ENCODE results near the gene ATP8B1. TPM values are rescaled to one million over a fixed set of nuclear protein-coding genes. Genes with fewer than 3 reads are reported as not detected.

ATP8B1 gene
- total and polyA plus RNA-seq, 2 experiments from 2014 or later: 1.7 to 3.0 TPM

DNA sequence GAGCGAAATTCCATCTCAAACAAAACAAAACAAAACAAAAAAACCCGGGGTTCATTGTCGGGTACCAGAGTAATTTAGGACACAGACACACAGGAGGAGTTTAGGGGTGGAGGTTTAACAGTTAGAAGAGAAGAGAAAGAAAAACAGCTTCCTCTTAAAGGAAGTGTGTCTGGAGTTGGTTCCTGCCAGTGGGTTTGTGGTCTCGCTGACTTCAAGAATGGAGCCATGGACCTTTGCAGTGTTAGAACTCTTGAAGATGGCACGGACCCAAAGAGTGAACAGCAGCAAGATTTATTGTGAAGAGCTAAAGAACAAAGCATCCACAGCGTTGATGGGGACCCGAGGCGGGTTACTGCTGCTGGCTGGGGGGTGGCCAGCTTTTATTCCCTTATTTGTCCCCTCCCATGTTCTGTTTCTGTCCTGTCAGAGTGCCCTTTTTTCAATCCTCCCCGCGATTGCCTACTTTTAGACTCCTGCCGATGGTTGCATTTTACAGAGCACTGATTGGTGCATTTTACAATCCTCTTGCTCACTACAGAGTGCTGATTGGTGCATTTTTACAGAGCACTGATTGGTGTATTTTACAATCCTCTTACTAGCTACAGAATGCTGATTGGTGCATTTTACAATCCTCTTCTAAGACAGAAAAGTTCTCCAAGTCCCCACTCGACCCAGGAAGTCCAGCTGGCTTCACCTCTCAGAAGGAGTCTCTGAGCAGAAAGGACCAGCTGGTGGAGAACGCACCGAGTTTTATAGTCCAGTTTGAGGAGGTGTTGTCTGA is 28.7 kb upstream of the ATP8B1 start:
- Mint-ChIP-seq H3K9me3 (peaks cover 7% of the 10 kb centered on the region), H3K36me3 (ENCODE audit: low read depth) (no peaks in the 10 kb centered on the region), H3K4me3 (no peak overlapping the region), H3K27ac (no peak overlapping the region), H3K27me3 (ENCODE audit: insufficient read depth, low read depth, poor library complexity) (peaks cover 2% of the 10 kb centered on the region), H3K4me1 (no peaks in the 10 kb centered on the region)
- no peak for TF ChIP-seq STAT1 (IDR thresholded peaks at IDR 0.05; ENCODE audit: unreplicated experiment)
- no peak for TF ChIP-seq ZNF114 (CRISPR knock-in tag; IDR thresholded peaks at IDR 0.05)
- TF ChIP-seq, protein P1, sequence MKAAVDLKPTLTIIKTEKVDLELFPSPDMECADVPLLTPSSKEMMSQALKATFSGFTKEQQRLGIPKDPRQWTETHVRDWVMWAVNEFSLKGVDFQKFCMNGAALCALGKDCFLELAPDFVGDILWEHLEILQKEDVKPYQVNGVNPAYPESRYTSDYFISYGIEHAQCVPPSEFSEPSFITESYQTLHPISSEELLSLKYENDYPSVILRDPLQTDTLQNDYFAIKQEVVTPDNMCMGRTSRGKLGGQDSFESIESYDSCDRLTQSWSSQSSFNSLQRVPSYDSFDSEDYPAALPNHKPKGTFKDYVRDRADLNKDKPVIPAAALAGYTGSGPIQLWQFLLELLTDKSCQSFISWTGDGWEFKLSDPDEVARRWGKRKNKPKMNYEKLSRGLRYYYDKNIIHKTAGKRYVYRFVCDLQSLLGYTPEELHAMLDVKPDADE (IDR thresholded peaks at IDR 0.05): no peak
- TF ChIP-seq, protein P2, sequence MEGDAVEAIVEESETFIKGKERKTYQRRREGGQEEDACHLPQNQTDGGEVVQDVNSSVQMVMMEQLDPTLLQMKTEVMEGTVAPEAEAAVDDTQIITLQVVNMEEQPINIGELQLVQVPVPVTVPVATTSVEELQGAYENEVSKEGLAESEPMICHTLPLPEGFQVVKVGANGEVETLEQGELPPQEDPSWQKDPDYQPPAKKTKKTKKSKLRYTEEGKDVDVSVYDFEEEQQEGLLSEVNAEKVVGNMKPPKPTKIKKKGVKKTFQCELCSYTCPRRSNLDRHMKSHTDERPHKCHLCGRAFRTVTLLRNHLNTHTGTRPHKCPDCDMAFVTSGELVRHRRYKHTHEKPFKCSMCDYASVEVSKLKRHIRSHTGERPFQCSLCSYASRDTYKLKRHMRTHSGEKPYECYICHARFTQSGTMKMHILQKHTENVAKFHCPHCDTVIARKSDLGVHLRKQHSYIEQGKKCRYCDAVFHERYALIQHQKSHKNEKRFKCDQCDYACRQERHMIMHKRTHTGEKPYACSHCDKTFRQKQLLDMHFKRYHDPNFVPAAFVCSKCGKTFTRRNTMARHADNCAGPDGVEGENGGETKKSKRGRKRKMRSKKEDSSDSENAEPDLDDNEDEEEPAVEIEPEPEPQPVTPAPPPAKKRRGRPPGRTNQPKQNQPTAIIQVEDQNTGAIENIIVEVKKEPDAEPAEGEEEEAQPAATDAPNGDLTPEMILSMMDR (conservative IDR thresholded peaks at IDR 0.05; ENCODE audit: low read depth in 2 of 2): no peak
- TF ChIP-seq, protein P3, sequence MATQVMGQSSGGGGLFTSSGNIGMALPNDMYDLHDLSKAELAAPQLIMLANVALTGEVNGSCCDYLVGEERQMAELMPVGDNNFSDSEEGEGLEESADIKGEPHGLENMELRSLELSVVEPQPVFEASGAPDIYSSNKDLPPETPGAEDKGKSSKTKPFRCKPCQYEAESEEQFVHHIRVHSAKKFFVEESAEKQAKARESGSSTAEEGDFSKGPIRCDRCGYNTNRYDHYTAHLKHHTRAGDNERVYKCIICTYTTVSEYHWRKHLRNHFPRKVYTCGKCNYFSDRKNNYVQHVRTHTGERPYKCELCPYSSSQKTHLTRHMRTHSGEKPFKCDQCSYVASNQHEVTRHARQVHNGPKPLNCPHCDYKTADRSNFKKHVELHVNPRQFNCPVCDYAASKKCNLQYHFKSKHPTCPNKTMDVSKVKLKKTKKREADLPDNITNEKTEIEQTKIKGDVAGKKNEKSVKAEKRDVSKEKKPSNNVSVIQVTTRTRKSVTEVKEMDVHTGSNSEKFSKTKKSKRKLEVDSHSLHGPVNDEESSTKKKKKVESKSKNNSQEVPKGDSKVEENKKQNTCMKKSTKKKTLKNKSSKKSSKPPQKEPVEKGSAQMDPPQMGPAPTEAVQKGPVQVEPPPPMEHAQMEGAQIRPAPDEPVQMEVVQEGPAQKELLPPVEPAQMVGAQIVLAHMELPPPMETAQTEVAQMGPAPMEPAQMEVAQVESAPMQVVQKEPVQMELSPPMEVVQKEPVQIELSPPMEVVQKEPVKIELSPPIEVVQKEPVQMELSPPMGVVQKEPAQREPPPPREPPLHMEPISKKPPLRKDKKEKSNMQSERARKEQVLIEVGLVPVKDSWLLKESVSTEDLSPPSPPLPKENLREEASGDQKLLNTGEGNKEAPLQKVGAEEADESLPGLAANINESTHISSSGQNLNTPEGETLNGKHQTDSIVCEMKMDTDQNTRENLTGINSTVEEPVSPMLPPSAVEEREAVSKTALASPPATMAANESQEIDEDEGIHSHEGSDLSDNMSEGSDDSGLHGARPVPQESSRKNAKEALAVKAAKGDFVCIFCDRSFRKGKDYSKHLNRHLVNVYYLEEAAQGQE (IDR thresholded peaks at IDR 0.05; ENCODE audit: unreplicated experiment): no peak
- TF ChIP-seq NANOG (IDR thresholded peaks at IDR 0.05; ENCODE audit: borderline replicate concordance): no peak
- TF ChIP-seq ZNF331 (CRISPR knock-in tag; IDR thresholded peaks at IDR 0.05; ENCODE audit: low read depth): no peak
- no peak for TF ChIP-seq EZH2 (IDR thresholded peaks at IDR 0.05; ENCODE audit: low read depth, unreplicated experiment)
- no peak for TF ChIP-seq JUNB (IDR thresholded peaks at IDR 0.05; ENCODE audit: unreplicated experiment)
- TF ChIP-seq, protein P4, sequence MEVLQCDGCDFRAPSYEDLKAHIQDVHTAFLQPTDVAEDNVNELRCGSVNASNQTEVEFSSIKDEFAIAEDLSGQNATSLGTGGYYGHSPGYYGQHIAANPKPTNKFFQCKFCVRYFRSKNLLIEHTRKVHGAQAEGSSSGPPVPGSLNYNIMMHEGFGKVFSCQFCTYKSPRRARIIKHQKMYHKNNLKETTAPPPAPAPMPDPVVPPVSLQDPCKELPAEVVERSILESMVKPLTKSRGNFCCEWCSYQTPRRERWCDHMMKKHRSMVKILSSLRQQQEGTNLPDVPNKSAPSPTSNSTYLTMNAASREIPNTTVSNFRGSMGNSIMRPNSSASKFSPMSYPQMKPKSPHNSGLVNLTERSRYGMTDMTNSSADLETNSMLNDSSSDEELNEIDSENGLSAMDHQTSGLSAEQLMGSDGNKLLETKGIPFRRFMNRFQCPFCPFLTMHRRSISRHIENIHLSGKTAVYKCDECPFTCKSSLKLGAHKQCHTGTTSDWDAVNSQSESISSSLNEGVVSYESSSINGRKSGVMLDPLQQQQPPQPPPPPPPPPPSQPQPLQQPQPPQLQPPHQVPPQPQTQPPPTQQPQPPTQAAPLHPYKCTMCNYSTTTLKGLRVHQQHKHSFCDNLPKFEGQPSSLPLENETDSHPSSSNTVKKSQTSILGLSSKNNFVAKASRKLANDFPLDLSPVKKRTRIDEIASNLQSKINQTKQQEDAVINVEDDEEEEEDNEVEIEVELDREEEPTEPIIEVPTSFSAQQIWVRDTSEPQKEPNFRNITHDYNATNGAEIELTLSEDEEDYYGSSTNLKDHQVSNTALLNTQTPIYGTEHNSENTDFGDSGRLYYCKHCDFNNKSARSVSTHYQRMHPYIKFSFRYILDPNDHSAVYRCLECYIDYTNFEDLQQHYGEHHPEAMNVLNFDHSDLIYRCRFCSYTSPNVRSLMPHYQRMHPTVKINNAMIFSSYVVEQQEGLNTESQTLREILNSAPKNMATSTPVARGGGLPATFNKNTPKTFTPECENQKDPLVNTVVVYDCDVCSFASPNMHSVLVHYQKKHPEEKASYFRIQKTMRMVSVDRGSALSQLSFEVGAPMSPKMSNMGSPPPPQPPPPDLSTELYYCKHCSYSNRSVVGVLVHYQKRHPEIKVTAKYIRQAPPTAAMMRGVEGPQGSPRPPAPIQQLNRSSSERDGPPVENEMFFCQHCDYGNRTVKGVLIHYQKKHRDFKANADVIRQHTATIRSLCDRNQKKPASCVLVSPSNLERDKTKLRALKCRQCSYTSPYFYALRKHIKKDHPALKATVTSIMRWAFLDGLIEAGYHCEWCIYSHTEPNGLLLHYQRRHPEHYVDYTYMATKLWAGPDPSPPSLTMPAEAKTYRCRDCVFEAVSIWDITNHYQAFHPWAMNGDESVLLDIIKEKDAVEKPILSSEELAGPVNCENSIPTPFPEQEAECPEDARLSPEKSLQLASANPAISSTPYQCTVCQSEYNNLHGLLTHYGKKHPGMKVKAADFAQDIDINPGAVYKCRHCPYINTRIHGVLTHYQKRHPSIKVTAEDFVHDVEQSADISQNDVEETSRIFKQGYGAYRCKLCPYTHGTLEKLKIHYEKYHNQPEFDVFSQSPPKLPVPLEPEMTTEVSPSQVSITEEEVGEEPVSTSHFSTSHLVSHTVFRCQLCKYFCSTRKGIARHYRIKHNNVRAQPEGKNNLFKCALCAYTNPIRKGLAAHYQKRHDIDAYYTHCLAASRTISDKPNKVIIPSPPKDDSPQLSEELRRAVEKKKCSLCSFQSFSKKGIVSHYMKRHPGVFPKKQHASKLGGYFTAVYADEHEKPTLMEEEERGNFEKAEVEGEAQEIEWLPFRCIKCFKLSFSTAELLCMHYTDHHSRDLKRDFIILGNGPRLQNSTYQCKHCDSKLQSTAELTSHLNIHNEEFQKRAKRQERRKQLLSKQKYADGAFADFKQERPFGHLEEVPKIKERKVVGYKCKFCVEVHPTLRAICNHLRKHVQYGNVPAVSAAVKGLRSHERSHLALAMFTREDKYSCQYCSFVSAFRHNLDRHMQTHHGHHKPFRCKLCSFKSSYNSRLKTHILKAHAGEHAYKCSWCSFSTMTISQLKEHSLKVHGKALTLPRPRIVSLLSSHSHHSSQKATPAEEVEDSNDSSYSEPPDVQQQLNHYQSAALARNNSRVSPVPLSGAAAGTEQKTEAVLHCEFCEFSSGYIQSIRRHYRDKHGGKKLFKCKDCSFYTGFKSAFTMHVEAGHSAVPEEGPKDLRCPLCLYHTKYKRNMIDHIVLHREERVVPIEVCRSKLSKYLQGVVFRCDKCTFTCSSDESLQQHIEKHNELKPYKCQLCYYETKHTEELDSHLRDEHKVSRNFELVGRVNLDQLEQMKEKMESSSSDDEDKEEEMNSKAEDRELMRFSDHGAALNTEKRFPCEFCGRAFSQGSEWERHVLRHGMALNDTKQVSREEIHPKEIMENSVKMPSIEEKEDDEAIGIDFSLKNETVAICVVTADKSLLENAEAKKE (CRISPR knock-in tag; IDR thresholded peaks at IDR 0.05): no peak
- TF ChIP-seq POLR2AphosphoS5 (IDR thresholded peaks at IDR 0.05; ENCODE audit: low read depth): no peak
- TF ChIP-seq EZH2phosphoT487 (IDR thresholded peaks at IDR 0.05; ENCODE audit: unreplicated experiment): no peak
- TF ChIP-seq CREB1 (CRISPR knock-in tag; IDR thresholded peaks at IDR 0.05; ENCODE audit: low read depth): no peak
- Histone ChIP-seq H3K36me3 (ENCODE audit: insufficient read depth) (no peaks in the 10 kb centered on the region), H4K20me1 (replicated peaks; ENCODE audit: insufficient read depth) (no peaks in the 10 kb centered on the region), H3K4me2 (no peak overlapping the region), H3F3A (replicated peaks; ENCODE audit: low read depth) (no peaks in the 10 kb centered on the region), H3K4me3 (no peak overlapping the region), H3K27ac (ENCODE audit: low read depth) (no peak overlapping the region), H3K27me3 (ENCODE audit: insufficient read depth) (no peaks in the 10 kb centered on the region), H3K9me2 (ENCODE audit: insufficient read depth) (no peaks in the 10 kb centered on the region), H3K4me1 (ENCODE audit: insufficient read depth) (no peaks in the 10 kb centered on the region), H2AFZ (no peak overlapping the region), H3K79me2 (replicated peaks; ENCODE audit: insufficient read depth) (no peaks in the 10 kb centered on the region)
- DNase-seq (ENCODE audit: low spot score): no peak
- no peak for ATAC-seq
